ENCODE data around the gene RUNDC3A.

Gene RUNDC3A

DNA sequence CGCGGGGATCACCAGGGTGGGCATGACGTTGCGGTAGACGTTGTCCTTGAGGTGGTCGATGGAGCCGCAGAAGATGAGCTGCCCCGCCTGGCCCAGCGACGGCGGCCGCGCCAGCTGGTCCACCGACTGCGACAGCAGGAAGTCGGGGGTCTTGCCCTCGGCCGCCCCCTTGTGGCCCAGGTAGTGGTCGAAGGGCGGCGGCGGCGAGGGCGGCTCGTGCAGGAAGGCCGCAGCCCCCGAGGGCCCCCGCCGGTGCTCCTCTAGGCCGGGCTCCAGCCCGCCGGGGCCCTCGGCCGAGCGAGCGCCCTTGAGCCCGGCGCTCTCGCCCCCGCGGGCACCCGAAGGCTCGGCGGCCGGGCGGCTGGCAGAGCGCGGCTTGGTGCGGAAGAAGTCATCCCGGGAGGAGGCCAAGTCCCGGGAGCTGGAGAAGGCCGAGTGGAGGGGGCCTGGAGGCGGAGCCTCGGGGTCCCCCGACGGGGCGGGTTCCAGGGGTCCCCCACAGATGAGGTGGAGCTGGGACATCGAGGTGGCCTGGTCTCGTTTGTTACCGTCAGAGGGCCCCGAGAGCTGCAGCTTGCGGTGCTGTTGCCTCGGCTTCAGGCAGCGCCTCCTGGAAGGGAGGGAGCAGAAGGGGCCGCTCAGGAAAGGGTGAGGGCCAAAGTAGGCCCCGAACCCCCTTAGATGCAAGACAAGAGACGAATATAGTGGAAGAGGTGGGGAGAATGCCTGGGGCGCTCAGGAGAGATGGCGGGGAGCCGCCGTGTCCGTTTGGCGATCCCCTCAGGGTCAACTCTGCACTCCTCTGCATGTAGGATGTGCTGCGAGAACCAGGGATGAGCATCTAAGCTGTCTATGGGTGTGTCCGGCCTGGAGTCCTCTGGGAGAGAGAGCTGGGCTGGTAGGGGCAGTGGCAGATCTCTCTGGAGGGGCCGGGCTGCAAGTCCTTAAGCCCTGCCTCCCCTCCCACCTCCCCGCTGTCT is 46.5 kb downstream of the RUNDC3A start:
- TF ChIP-seq, protein P1, sequence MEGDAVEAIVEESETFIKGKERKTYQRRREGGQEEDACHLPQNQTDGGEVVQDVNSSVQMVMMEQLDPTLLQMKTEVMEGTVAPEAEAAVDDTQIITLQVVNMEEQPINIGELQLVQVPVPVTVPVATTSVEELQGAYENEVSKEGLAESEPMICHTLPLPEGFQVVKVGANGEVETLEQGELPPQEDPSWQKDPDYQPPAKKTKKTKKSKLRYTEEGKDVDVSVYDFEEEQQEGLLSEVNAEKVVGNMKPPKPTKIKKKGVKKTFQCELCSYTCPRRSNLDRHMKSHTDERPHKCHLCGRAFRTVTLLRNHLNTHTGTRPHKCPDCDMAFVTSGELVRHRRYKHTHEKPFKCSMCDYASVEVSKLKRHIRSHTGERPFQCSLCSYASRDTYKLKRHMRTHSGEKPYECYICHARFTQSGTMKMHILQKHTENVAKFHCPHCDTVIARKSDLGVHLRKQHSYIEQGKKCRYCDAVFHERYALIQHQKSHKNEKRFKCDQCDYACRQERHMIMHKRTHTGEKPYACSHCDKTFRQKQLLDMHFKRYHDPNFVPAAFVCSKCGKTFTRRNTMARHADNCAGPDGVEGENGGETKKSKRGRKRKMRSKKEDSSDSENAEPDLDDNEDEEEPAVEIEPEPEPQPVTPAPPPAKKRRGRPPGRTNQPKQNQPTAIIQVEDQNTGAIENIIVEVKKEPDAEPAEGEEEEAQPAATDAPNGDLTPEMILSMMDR (IDR thresholded peaks at IDR 0.05; ENCODE audit: low read depth, low read length), result peak; percentile 24
- DNase-seq (ENCODE audit: extremely low read depth, low read depth), result no peak

DNA sequence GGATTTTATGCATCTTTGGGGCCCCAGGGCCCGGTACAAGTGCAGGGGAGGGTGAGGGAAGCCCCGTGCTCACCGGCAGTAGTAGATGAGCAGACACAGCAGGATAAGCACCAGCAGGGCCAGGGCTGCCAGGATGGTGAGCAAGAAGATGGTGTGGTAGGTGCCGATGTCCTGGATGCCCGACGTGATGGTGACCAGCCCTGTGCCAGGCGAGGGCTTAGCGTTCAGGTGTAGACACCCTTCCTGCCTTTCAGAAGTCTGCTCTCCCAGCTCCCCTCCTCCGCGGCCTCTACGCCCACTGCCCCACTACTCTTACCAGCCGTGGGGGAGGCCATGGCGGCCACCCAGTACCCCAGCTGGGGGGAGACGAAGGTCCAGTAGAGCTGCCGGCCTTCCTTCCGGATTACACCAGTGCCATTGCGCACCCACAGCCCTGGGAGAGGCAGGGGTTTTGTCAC is 47.3 kb downstream of the RUNDC3A start:
- TF ChIP-seq, protein P1 (IDR thresholded peaks at IDR 0.05; ENCODE audit: low read depth, low read length), result no peak
- no peak for DNase-seq (ENCODE audit: extremely low read depth, low read depth)

DNA sequence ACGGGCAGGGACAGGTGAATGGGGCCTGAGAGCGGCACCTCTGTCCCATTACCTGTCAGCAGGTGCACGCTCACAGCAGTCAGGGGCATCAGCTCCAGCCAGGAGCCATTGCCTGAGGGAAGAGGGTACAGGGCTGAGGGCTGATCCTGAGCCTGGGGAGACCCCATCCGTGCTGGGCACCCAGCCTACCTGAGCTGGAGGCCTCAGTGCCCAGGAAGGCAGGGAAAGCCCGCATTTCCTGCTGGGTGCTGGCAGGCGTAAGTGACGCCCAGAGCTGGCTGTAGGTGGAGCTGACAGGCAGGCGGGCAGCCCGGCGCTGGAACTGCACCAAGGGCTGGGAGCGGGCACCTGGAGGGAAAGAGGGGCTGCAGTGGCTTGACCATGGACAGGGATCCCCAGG is 47.8 kb downstream of the RUNDC3A start:
- TF ChIP-seq, protein P1 (IDR thresholded peaks at IDR 0.05; ENCODE audit: low read depth, low read length), result no peak
- no peak for DNase-seq (ENCODE audit: extremely low read depth, low read depth)

DNA sequence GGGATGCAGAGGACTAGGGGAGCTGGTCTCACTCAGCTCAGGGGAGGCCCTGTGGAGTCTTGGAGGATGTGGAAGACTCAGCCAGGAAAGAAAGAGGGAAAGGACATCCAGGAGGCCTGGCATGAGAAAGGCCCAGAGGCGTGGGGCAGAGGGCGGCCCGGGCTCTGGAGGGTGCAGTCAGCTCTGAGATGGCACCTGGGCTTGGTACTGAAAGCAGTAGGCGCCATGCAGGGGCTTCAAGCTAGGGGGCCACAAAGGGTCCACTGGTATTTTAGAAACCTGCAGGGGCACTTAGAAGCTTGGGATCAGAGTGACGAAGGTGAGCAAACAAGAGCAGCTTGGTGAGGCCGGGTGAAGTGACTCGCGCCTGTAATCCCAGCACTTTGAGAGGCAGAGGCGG is 49.7 kb downstream of the RUNDC3A start:
- DNase-seq (ENCODE audit: extremely low read depth, low read depth), result no peak
- TF ChIP-seq, protein P1 (IDR thresholded peaks at IDR 0.05; ENCODE audit: low read depth, low read length), result no peak

DNA sequence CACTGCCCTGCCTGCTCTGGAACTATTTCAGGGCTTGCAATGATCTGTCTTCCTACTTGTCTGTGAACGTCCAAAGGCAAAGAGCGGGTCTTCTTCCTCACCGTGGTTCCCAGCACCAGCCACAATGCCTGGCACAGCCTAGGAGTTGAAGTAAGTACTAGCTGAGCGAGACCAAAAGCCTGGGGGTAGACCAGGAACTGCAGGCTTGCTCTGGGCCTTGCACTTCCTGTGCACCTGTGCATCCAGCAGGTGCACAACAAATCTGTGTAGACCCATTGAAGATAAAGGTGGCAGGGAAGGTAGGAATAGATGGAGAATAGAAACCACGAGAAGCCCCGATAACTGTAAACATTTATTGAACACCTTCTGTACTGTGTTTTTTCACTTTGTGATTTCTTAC is 50.6 kb downstream of the RUNDC3A start:
- DNase-seq (ENCODE audit: extremely low read depth, low read depth), result no peak
- TF ChIP-seq, protein P1 (IDR thresholded peaks at IDR 0.05; ENCODE audit: low read depth, low read length), result no peak

DNA sequence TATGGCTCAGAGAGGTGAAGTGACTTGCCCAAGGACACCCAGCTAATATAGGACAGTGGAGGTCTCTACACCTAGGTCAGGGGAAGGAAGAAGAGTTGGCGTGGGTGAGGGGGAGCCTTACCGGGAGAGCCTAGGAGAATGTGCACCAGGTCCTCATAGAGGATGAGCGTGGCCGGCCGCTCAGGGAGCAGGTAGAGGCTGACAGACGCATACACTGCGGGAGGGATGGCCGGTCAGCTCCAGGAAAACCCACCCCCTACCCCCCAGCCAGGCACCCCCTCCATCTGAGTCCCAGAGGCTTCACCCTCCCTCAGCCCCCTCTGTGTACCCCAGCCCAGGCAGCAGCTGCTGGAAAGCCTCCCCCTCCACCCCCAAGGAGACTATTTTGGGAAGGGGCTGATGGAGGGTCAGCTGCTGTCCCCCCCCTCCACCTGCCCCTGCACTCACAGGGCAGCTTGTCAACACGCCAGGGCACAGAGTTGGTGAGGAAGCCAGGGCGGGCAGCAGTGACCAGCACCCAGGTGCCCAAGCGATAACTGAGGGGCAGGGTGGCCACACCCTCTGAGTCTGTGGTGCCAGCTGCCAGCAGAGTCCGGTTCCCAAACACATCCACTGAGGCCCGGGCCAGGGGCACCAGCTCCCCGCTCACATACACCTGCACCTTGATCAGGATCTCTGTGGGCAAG is 51.2 kb downstream of the RUNDC3A start:
- no peak for DNase-seq (ENCODE audit: extremely low read depth, low read depth)
- TF ChIP-seq, protein P1 (IDR thresholded peaks at IDR 0.05; ENCODE audit: low read depth, low read length), result no peak

DNA sequence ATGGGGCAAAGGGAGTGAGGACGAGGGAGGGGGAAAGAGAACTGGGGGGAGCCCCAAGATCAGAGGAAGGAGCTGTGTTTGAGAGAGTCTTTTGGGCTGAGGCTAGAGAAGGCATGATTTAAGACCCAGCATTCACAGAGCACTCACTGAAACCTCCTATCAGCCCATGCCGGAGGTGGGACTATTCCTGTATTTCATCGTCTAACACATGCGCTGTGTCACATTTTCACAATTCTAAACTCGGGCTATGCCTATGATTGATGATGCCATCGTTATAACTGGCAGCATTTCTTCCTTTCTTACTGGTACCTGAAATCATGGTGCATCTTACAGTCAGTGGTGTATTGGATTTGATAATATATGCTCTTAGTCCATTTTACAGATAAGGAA is 51.7 kb downstream of the RUNDC3A start:
- no peak for DNase-seq (ENCODE audit: extremely low read depth, low read depth)
- TF ChIP-seq, protein P1 (IDR thresholded peaks at IDR 0.05; ENCODE audit: low read depth, low read length), result no peak
